Liver (tissue), 9 donors: Measurements from ENCODE around the gene SORCS2. TPM values are rescaled to one million over a fixed set of nuclear protein-coding genes. Genes with fewer than 3 reads are reported as not detected.

Source experiments
- DNase-seq: peaks from one replicate; pipeline ENCODE4 v3.0.0-alpha.2; 2017; ENCODE audit warnings: low spot score
- H3K27ac ChIP-seq, 2 donors: one replicate each; pipeline ENCODE4 v1.7.0; 2013; ENCODE audit warnings: inconsistent platforms in 2 of 2, low read length in 2 of 2, control low read depth in 1 of 2, low read depth in 1 of 2, mild to moderate bottlenecking in 1 of 2
- H3K27me3 ChIP-seq, 4 donors: one replicate each; pipeline versions ENCODE4 v1.6.1 to v1.7.0; 2013; ENCODE audit warnings: low read length in 3 of 4, inconsistent platforms in 1 of 4, mild to moderate bottlenecking in 1 of 4, moderate library complexity in 1 of 4; ENCODE audit not compliant: control insufficient read depth in 4 of 4, insufficient read depth in 4 of 4
- H3K36me3 ChIP-seq, 4 donors: one replicate each; pipeline versions ENCODE4 v1.6.1 to v1.7.0; 2013; ENCODE audit warnings: low read length in 3 of 4, mild to moderate bottlenecking in 3 of 4, low read depth in 1 of 4, moderate library complexity in 1 of 4; ENCODE audit not compliant: control insufficient read depth in 4 of 4, insufficient read depth in 3 of 4
- H3K4me1 ChIP-seq, 4 donors: one replicate each; pipeline versions ENCODE4 v1.6.1 to v1.7.0; 2013; ENCODE audit warnings: low read length in 3 of 4, mild to moderate bottlenecking in 3 of 4, moderate library complexity in 1 of 4; ENCODE audit not compliant: control insufficient read depth in 4 of 4, insufficient read depth in 4 of 4
- H3K4me3 ChIP-seq, 3 donors: one replicate each; pipeline versions ENCODE4 v1.6.1 to v1.7.0; 2013; ENCODE audit warnings: low read length in 3 of 3, control low read depth in 1 of 3, low read depth in 1 of 3, mild to moderate bottlenecking in 1 of 3
- H3K9ac ChIP-seq, 2 donors: one replicate each; pipeline ENCODE4 v1.7.0; 2013; ENCODE audit warnings: low read length in 2 of 2, mild to moderate bottlenecking in 2 of 2, moderate library complexity in 2 of 2, control low read depth in 1 of 2, low read depth in 1 of 2
- H3K9me3 ChIP-seq, 4 donors: one replicate each; pipeline versions ENCODE4 v1.6.1 to v1.7.0; 2013; ENCODE audit warnings: low read length in 3 of 4; ENCODE audit not compliant: control insufficient read depth in 4 of 4
- EGR1 ChIP-seq, 2 donors: IDR thresholded peaks; 2 replicates each; pipeline ENCODE4 v1.6.1; 2016 to 2018; ENCODE audit warnings: antibody characterized with exemption in 2 of 2, low read depth in 2 of 2
- FOXA1 ChIP-seq: IDR thresholded peaks from 2 replicates; pipeline ENCODE4 v1.6.1; 2016; ENCODE audit warnings: antibody characterized with exemption
- GABPA ChIP-seq, 2 donors: IDR thresholded peaks in 1 of 2; conservative IDR thresholded peaks in 1 of 2; 2 replicates each; pipeline ENCODE4 v1.6.1; 2016; ENCODE audit warnings: antibody characterized with exemption in 2 of 2, mild to moderate bottlenecking in 1 of 2, moderate library complexity in 1 of 2
- HNF4A ChIP-seq, 2 donors: conservative IDR thresholded peaks; 2 replicates each; pipeline ENCODE4 v1.6.1; 2016; ENCODE audit warnings: antibody characterized with exemption in 2 of 2, mild to moderate bottlenecking in 2 of 2
- HNF4G ChIP-seq: IDR thresholded peaks from 2 replicates; pipeline ENCODE4 v1.6.1; 2016; ENCODE audit warnings: antibody characterized with exemption
- JUND ChIP-seq, 2 donors: IDR thresholded peaks; 2 replicates each; pipeline ENCODE4 v1.6.1; 2016; ENCODE audit warnings: antibody characterized with exemption in 2 of 2
- NR2F2 ChIP-seq: IDR thresholded peaks from 2 replicates; pipeline ENCODE4 v1.6.1; 2016; ENCODE audit warnings: antibody characterized with exemption
- RAD21 ChIP-seq, 2 donors: IDR thresholded peaks; 2 replicates each; pipeline ENCODE4 v1.6.1; 2016; ENCODE audit warnings: antibody characterized with exemption in 2 of 2, mild to moderate bottlenecking in 2 of 2
- RXRA ChIP-seq, 2 donors: IDR thresholded peaks; 2 replicates each; pipeline ENCODE4 v1.6.1; 2017 to 2018; ENCODE audit warnings: antibody characterized with exemption in 2 of 2, mild to moderate bottlenecking in 1 of 2
- SP1 ChIP-seq: IDR thresholded peaks from 2 replicates; pipeline ENCODE4 v1.6.1; 2018; ENCODE audit warnings: antibody characterized with exemption, mild to moderate bottlenecking
- WGBS: extraction: QIAGEN DNeasy Blood & Tissue Kit; methylation state at CpG from one replicate; pipeline ENCODE4 v1.1.7; 2013; 5-methylcytosine and 5-hydroxymethylcytosine counted together
- polyA plus RNA-seq, 2 donors: library from polyadenylated mRNA; stranded (reverse) in 1 of 2; unstranded in 1 of 2; fragments of 200-250 nt in 1 of 2; fragments of >200 nt in 1 of 2; fragmentation: Nextera tagmentation in 1 of 2; extraction: Ambion mirVana in 1 of 2; gene quantifications; one replicate each; pipeline versions ENCODE4 v1.2.1 to v1.2.3, GENCODE V29; 2013 to 2015
- total RNA-seq, 2 donors: library from RNA; depleted of rRNA; stranded (reverse); fragments of >200 nt; gene quantifications; one replicate each; pipeline ENCODE4 v1.2.3, GENCODE V29; 2014
- TF ChIP-seq, protein P1 (sequence below): fragments of 150-350 bp; IDR thresholded peaks from 2 replicates; pipeline ENCODE4 v1.5.1; 2017; ENCODE audit warnings: improper control_type of control experiment, low read depth, low read length; ENCODE audit not compliant: missing input control
- TF ChIP-seq, protein P2 (sequence below): IDR thresholded peaks from 2 replicates; pipeline ENCODE4 v1.6.1; 2016; ENCODE audit warnings: antibody characterized with exemption
- TF ChIP-seq, protein P3 (sequence below): IDR thresholded peaks from 2 replicates; pipeline ENCODE4 v1.6.1; 2016; ENCODE audit warnings: antibody characterized with exemption
- TF ChIP-seq, protein P4 (sequence below): IDR thresholded peaks from 2 replicates; pipeline ENCODE4 v1.6.1; 2016; ENCODE audit warnings: antibody characterized with exemption, mild to moderate bottlenecking
- TF ChIP-seq, protein P5 (sequence below): IDR thresholded peaks from 2 replicates; pipeline ENCODE4 v1.6.1; 2016; ENCODE audit warnings: antibody characterized with exemption
- donor health status: healthy.
- donor health status: healthy.
- donor health status: healthy.
- donor health status: healthy.
- donor health status: healthy.

The SORCS2 gene
- total and polyA plus RNA-seq, 4 donors, result 0.10 to 1.4 (median 0.92) TPM

DNA sequence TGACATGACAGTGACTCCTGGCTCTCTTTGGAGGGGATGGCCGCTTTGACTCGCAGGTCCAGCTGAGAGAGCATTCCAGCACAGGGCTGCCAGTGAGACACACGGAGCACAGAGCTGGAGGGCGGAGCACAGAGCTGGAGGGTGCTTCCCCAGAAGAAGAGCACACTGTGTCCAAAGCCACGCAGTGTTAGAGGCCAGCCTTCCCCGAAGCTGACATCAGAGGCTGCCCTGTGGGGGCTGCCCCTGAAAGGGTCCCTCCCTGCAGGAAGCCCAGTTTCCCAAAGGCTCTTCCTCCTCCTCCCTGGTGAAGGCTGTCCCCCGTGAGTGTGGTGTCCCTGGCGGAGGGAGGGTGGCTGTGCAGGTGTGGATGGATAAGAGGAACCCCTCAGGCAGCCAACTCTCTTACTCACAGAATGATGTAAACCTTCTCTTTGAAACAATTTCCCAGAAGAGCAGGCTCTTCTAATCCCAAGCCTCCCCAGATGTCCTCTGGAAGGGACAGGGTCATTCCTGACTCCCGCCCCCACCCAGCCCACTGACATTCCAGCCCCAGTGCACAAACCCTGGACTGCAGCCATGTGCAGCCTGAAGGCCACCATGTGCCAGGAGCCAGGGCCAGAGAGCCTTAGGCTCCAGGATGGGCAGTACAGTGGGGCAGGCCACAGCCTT, 189.0 kb downstream of the SORCS2 start:
- Histone ChIP-seq H3K4me3 (no peak overlapping the region), H3K27ac (no peak overlapping the region), H3K27me3 (no peaks in the 10 kb centered on the region), H3K9ac (no peak overlapping the region), H3K4me1 (no peaks in the 10 kb centered on the region), H3K36me3 (no peaks in the 10 kb centered on the region), H3K9me3 (no peaks in the 10 kb centered on the region)
- no peak for TF ChIP-seq JUND (IDR thresholded peaks at IDR 0.05)
- no peak for TF ChIP-seq EGR1 (IDR thresholded peaks at IDR 0.05; ENCODE audit: low read depth in 2 of 2)
- TF ChIP-seq RXRA (IDR thresholded peaks at IDR 0.05), result no peak
- TF ChIP-seq, protein P1, sequence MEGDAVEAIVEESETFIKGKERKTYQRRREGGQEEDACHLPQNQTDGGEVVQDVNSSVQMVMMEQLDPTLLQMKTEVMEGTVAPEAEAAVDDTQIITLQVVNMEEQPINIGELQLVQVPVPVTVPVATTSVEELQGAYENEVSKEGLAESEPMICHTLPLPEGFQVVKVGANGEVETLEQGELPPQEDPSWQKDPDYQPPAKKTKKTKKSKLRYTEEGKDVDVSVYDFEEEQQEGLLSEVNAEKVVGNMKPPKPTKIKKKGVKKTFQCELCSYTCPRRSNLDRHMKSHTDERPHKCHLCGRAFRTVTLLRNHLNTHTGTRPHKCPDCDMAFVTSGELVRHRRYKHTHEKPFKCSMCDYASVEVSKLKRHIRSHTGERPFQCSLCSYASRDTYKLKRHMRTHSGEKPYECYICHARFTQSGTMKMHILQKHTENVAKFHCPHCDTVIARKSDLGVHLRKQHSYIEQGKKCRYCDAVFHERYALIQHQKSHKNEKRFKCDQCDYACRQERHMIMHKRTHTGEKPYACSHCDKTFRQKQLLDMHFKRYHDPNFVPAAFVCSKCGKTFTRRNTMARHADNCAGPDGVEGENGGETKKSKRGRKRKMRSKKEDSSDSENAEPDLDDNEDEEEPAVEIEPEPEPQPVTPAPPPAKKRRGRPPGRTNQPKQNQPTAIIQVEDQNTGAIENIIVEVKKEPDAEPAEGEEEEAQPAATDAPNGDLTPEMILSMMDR, result no peak
- TF ChIP-seq SP1, result no peak
- TF ChIP-seq FOXA1, result no peak
- TF ChIP-seq GABPA (IDR thresholded peaks at IDR 0.05 in 1 of 2, conservative IDR thresholded peaks at IDR 0.05 in 1 of 2), result no peak
- TF ChIP-seq, protein P2, sequence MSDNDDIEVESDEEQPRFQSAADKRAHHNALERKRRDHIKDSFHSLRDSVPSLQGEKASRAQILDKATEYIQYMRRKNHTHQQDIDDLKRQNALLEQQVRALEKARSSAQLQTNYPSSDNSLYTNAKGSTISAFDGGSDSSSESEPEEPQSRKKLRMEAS, result no peak
- TF ChIP-seq RAD21 (IDR thresholded peaks at IDR 0.05), result no peak
- TF ChIP-seq, protein P3, sequence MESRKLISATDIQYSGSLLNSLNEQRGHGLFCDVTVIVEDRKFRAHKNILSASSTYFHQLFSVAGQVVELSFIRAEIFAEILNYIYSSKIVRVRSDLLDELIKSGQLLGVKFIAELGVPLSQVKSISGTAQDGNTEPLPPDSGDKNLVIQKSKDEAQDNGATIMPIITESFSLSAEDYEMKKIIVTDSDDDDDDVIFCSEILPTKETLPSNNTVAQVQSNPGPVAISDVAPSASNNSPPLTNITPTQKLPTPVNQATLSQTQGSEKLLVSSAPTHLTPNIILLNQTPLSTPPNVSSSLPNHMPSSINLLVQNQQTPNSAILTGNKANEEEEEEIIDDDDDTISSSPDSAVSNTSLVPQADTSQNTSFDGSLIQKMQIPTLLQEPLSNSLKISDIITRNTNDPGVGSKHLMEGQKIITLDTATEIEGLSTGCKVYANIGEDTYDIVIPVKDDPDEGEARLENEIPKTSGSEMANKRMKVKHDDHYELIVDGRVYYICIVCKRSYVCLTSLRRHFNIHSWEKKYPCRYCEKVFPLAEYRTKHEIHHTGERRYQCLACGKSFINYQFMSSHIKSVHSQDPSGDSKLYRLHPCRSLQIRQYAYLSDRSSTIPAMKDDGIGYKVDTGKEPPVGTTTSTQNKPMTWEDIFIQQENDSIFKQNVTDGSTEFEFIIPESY, result no peak
- TF ChIP-seq, protein P4, sequence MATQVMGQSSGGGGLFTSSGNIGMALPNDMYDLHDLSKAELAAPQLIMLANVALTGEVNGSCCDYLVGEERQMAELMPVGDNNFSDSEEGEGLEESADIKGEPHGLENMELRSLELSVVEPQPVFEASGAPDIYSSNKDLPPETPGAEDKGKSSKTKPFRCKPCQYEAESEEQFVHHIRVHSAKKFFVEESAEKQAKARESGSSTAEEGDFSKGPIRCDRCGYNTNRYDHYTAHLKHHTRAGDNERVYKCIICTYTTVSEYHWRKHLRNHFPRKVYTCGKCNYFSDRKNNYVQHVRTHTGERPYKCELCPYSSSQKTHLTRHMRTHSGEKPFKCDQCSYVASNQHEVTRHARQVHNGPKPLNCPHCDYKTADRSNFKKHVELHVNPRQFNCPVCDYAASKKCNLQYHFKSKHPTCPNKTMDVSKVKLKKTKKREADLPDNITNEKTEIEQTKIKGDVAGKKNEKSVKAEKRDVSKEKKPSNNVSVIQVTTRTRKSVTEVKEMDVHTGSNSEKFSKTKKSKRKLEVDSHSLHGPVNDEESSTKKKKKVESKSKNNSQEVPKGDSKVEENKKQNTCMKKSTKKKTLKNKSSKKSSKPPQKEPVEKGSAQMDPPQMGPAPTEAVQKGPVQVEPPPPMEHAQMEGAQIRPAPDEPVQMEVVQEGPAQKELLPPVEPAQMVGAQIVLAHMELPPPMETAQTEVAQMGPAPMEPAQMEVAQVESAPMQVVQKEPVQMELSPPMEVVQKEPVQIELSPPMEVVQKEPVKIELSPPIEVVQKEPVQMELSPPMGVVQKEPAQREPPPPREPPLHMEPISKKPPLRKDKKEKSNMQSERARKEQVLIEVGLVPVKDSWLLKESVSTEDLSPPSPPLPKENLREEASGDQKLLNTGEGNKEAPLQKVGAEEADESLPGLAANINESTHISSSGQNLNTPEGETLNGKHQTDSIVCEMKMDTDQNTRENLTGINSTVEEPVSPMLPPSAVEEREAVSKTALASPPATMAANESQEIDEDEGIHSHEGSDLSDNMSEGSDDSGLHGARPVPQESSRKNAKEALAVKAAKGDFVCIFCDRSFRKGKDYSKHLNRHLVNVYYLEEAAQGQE, result no peak
- TF ChIP-seq HNF4G, result no peak
- TF ChIP-seq, protein P5, sequence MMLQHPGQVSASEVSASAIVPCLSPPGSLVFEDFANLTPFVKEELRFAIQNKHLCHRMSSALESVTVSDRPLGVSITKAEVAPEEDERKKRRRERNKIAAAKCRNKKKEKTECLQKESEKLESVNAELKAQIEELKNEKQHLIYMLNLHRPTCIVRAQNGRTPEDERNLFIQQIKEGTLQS, result no peak
- no peak for TF ChIP-seq NR2F2
- no peak for TF ChIP-seq HNF4A (conservative IDR thresholded peaks at IDR 0.05)
- no peak for DNase-seq
- WGBS, result 77% methylated on average over 9 of the region's 9 CpGs
